ACC112 (cell line): ENCODE results near the gene NOS3.
"Not testable (repeated sequence)": the region's sequence is repeated elsewhere in the genome, so short reads cannot be mapped to it uniquely, and the experiment has no call there.

Experiments
- H2AFZ ChIP-seq: fragments of 200-600 bp; sonication (generic); one replicate; pipeline ENCODE4 v1.6.0; 2017; ENCODE audit warnings: antibody characterized with exemption, low read length; ENCODE audit not compliant: unreplicated experiment
- H3K27ac ChIP-seq: fragments of 200-600 bp; sonication (generic); 2 replicates; pipeline ENCODE4 v1.5.1; 2014; ENCODE audit warnings: low read depth, mild to moderate bottlenecking, antibody characterized with exemption, low read length, moderate library complexity
- H3K27me3 ChIP-seq: fragments of 200-600 bp; sonication (generic); 2 replicates; pipeline ENCODE4 v1.6.1; 2014; ENCODE audit warnings: mild to moderate bottlenecking, antibody characterized with exemption, low read length, moderate library complexity, mixed read lengths; ENCODE audit not compliant: insufficient read depth
- H3K36me3 ChIP-seq: fragments of 200-600 bp; sonication (generic); 2 replicates; pipeline ENCODE4 v1.6.1; 2016; ENCODE audit warnings: mild to moderate bottlenecking, antibody characterized with exemption, low read length, moderate library complexity, mixed read lengths; ENCODE audit not compliant: insufficient read depth
- H3K4me1 ChIP-seq: fragments of 200-600 bp; sonication (generic); one replicate; pipeline ENCODE4 v1.6.1; 2016; ENCODE audit warnings: low read length, mixed read lengths; ENCODE audit not compliant: insufficient read depth, unreplicated experiment, control insufficient read depth
- H3K4me3 ChIP-seq: fragments of 200-600 bp; sonication (generic); 2 replicates; pipeline ENCODE4 v1.5.1; 2014; ENCODE audit warnings: mild to moderate bottlenecking, low read depth, low read length
- H3K79me2 ChIP-seq: fragments of 200-600 bp; sonication (generic); one replicate; pipeline ENCODE4 v1.6.0; 2016; ENCODE audit warnings: low read length; ENCODE audit not compliant: control insufficient read depth, unreplicated experiment, insufficient read depth

The NOS3 gene

GRCh38 chr7:151019130-151019447 is 28.3 kb downstream of the NOS3 start:
- peaks cover 4% of the 10 kb centered on the region for H3K4me1 ChIP-seq
- H3K79me2 ChIP-seq = no peaks in the 10 kb centered on the region
- no peak overlapping the region for H2AFZ ChIP-seq
- no peak overlapping the region for H3K27ac ChIP-seq
- H3K27me3 ChIP-seq = peaks cover 11% of the 10 kb centered on the region
- peak overlapping the region; percentile 76 for H3K4me3 ChIP-seq
- no peaks in the 10 kb centered on the region for H3K36me3 ChIP-seq

GRCh38 chr7:151020231-151020630 is 29.4 kb downstream of the NOS3 start:
- Histone ChIP-seq H3K27ac (no peak overlapping the region), H3K27me3 (peaks cover 11% of the 10 kb centered on the region), H3K79me2 (no peaks in the 10 kb centered on the region), H3K36me3 (no peaks in the 10 kb centered on the region), H3K4me1 (peaks cover 4% of the 10 kb centered on the region), H2AFZ (no peak overlapping the region), H3K4me3 (no peak overlapping the region)

GRCh38 chr7:151023232-151023631 is 32.4 kb downstream of the NOS3 start:
- H3K36me3 ChIP-seq = no peaks in the 10 kb centered on the region

GRCh38 chr7:151024435-151025056 is 33.7 kb downstream of the NOS3 start, which contains the start of gene ATG9B:
TSS of gene ATG9B (minus strand) at chr7:151024494. CDS start at chr7:151024423, 71 bp downstream.
- no peak within 1 kb of the TSS for H3K27ac ChIP-seq
- peaks cover 5% of the 10 kb centered on the region for H3K79me2 ChIP-seq
- H3K27me3 ChIP-seq = peaks cover 7% of the 10 kb centered on the region; the same call in 1 of the 2 replicates
- H3K4me1 ChIP-seq = peaks cover 8% of the 10 kb centered on the region
- no peak within 1 kb of the TSS for H2AFZ ChIP-seq
- no peak within 1 kb of the TSS for H3K4me3 ChIP-seq
- H3K36me3 ChIP-seq = no peaks in the 10 kb centered on the region

More at GRCh38 chr7:151023232-151023631, 32.4 kb downstream of the NOS3 start:
- peaks cover 9% of the 10 kb centered on the region for H3K4me1 ChIP-seq
- H3K4me3 ChIP-seq = no peak overlapping the region
- no peaks in the 10 kb centered on the region for H3K79me2 ChIP-seq
- no peak overlapping the region for H2AFZ ChIP-seq
- peaks cover 11% of the 10 kb centered on the region for H3K27me3 ChIP-seq
- H3K27ac ChIP-seq = no peak overlapping the region

GRCh38 chr7:151025924-151026671 is 35.3 kb downstream of the NOS3 start:
- H3K4me3 ChIP-seq = no peak overlapping the region
- no peaks in the 10 kb centered on the region for H3K27me3 ChIP-seq
- no peaks in the 10 kb centered on the region for H3K36me3 ChIP-seq
- H2AFZ ChIP-seq = no peak overlapping the region
- peaks cover 9% of the 10 kb centered on the region for H3K79me2 ChIP-seq
- H3K4me1 ChIP-seq = peaks cover 8% of the 10 kb centered on the region
- no peak overlapping the region for H3K27ac ChIP-seq

- not testable (repeated sequence) for H3K27ac ChIP-seq, H3K4me3 ChIP-seq
- H2AFZ ChIP-seq = peak overlapping the region; percentile 75
Observed at GRCh38 chr7:151026771-151027727, 36.2 kb downstream of the NOS3 start.

GRCh38 chr7:151027728-151028130 is 36.9 kb downstream of the NOS3 start:
- Histone ChIP-seq H3K27ac (peak overlapping the region; percentile 49), H2AFZ (peak overlapping the region; percentile 75), H3K4me3 (peak overlapping the region; percentile 81)
- H3K36me3 ChIP-seq, H3K4me1 ChIP-seq, H3K27me3 ChIP-seq, H3K79me2 ChIP-seq: not testable (repeated sequence)

More at GRCh38 chr7:151026771-151027727, 36.2 kb downstream of the NOS3 start:
- H3K79me2 ChIP-seq, H3K36me3 ChIP-seq, H3K4me1 ChIP-seq, H3K27me3 ChIP-seq: not testable (repeated sequence)

- Histone ChIP-seq H3K4me3 (peak within 1 kb of the TSS; percentile 81), H2AFZ (peak within 1 kb of the TSS; percentile 75), H3K79me2 (peaks cover 9% of the 10 kb centered on the region), H3K27me3 (no peaks in the 10 kb centered on the region), H3K27ac (peak within 1 kb of the TSS; percentile 58), H3K4me1 (peaks cover 8% of the 10 kb centered on the region), H3K36me3 (no peaks in the 10 kb centered on the region)
Observed at GRCh38 chr7:151028131-151028947, 37.5 kb downstream of the NOS3 start, which contains the start of gene ABCB8. TSS of gene ABCB8 (plus strand) at chr7:151028450. CDS start at chr7:151028516, 66 bp downstream.

- Histone ChIP-seq H3K4me1 (peaks cover 8% of the 10 kb centered on the region), H3K36me3 (no peaks in the 10 kb centered on the region), H3K79me2 (peaks cover 9% of the 10 kb centered on the region), H3K27ac (peak overlapping the region; percentile 58), H2AFZ (peak overlapping the region; percentile 51), H3K27me3 (no peaks in the 10 kb centered on the region), H3K4me3 (peak overlapping the region; percentile 81)
Observed at GRCh38 chr7:151028948-151029501, 38.2 kb downstream of the NOS3 start.
